Activated T-helper 2 cell treated with anti-CD3 and anti-CD28 coated beads, Interferon-gamma antibody, Interleukin-2, Interleukin-4, amounts not matched to agents 10 μg/mL and 5 μg/mL and 100 μg/mL, durations not matched to agents 14 hours and 24 hours and 36 hours (primary cell): ENCODE measurements around the gene SLC38A1. TPM values are rescaled to one million over a fixed set of nuclear protein-coding genes. Genes with fewer than 3 reads are reported as not detected.

Experiments used
- DNase-seq: peaks from one replicate; pipeline ENCODE4 v3.0.0; 2021; ENCODE audit warnings: low spot score
- H3K27ac Mint-ChIP-seq: one replicate; pipeline ENCODE4 v1.8.0; 2021; ENCODE audit warnings: mixed read lengths
- H3K27me3 Mint-ChIP-seq: one replicate; pipeline ENCODE4 v1.8.0; 2021; ENCODE audit warnings: low read depth, mixed read lengths
- H3K36me3 Mint-ChIP-seq: one replicate; pipeline ENCODE4 v1.8.0; 2021; ENCODE audit warnings: low read depth, mixed read lengths
- H3K4me1 Mint-ChIP-seq: one replicate; pipeline ENCODE4 v1.8.0; 2021; ENCODE audit warnings: low read depth, mixed read lengths
- H3K4me3 Mint-ChIP-seq: one replicate; pipeline ENCODE4 v1.8.0; 2021; ENCODE audit warnings: low read depth, mild to moderate bottlenecking, moderate library complexity, mixed read lengths
- H3K9me3 Mint-ChIP-seq: one replicate; pipeline ENCODE4 v1.8.0; 2021; ENCODE audit warnings: mixed read lengths
- intact Hi-C: fragments of 100-400 bp; cut with micrococcal nuclease; formaldehyde crosslinking; loops from one replicate; pipeline ENCODE4 v1.15.1; 2023
- total RNA-seq: library from RNA; stranded (reverse); gene quantifications from 2 replicates; pipeline ENCODE4 v1.2.3, GENCODE V29; 2022

Gene SLC38A1
- total RNA-seq, 1 donor from 2014 or later = 152 TPM

DNA sequence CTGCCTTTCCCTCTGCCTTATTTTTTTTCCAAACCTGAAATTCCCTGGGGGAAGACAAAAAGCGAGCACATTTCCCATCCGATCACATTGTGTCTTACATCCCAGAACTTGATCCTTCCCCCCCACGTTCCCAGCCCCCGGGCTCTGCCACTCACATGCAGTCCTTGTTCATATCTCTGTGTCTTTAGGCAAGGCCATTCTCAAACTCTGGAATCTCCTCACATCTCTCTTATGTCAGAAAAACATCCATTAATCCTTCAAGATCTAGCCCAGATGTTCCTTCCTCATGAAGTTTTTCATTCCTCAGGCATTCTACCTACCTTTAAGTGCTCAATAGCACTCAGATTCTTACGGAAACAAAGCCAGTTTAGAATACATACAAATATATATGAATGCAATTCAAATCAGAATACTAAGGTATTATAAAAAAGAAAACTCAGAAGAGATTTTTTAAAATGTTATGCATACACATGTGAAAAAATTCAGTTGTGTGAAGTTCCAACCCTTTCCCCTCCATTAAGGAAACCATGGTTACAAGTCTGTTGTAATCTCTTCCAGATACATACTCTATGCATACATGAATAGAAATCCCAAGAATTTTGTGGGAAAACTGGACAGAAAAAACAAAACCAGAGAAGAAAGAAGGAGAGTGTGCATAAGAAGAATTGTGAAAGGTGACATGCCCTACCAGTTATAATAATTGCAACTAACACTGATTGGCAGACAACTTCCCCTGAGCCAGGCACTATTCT, 120.3 kb downstream of the SLC38A1 start:
- H3K4me1 Mint-ChIP-seq = no peaks in the 10 kb centered on the region
- no peak overlapping the region for H3K4me3 Mint-ChIP-seq
- H3K9me3 Mint-ChIP-seq = no peaks in the 10 kb centered on the region
- no peak for DNase-seq
- H3K27ac Mint-ChIP-seq = no peak overlapping the region
- H3K36me3 Mint-ChIP-seq = no peaks in the 10 kb centered on the region
- H3K27me3 Mint-ChIP-seq = peaks cover 41% of the 10 kb centered on the region
- intact Hi-C loops = no loop called here

GRCh38 chr12:46147144-46147543, 121.7 kb downstream of the SLC38A1 start:
- Mint-ChIP-seq H3K4me3 (no peak overlapping the region), H3K27me3 (peaks cover 44% of the 10 kb centered on the region), H3K36me3 (no peaks in the 10 kb centered on the region), H3K9me3 (no peaks in the 10 kb centered on the region), H3K27ac (no peak overlapping the region), H3K4me1 (no peaks in the 10 kb centered on the region)
- no peak for DNase-seq
- intact Hi-C loops = no loop called here

- no peak for DNase-seq
- Mint-ChIP-seq H3K4me1 (no peaks in the 10 kb centered on the region), H3K27ac (no peak overlapping the region), H3K36me3 (no peaks in the 10 kb centered on the region), H3K27me3 (peaks cover 52% of the 10 kb centered on the region), H3K9me3 (no peaks in the 10 kb centered on the region), H3K4me3 (no peak overlapping the region)
- intact Hi-C loops = no loop called here
These were observed 123.0 kb downstream of the SLC38A1 start for GRCh38 chr12:46145881-46146280.

DNA sequence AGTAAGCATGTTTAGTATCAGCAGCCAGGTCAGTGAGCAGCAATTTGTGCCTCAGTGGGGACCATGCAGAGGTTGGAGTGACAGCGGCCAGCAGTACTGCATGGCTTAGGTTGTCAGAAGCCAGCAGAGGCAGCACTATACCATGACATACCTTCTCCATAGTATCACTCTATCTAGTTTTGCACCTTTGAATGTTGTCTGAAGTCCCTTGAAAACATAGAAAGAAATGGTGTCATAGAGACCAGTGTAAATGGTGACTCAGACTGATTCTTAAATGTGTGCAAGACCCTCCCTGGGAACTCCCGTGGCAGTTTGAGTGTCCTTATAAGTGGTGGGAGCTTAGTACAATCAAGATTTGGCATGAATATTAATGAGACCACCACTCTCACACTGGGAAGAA, 124.4 kb downstream of the SLC38A1 start:
- no peak overlapping the region for H3K4me3 Mint-ChIP-seq
- intact Hi-C loops = no loop called here
- no peaks in the 10 kb centered on the region for H3K9me3 Mint-ChIP-seq
- no peak for DNase-seq
- H3K27me3 Mint-ChIP-seq = peaks cover 59% of the 10 kb centered on the region
- no peak overlapping the region for H3K27ac Mint-ChIP-seq
- no peaks in the 10 kb centered on the region for H3K36me3 Mint-ChIP-seq
- no peaks in the 10 kb centered on the region for H3K4me1 Mint-ChIP-seq

- peaks cover 47% of the 10 kb centered on the region for H3K27me3 Mint-ChIP-seq
These were observed 132.6 kb downstream of the SLC38A1 start for GRCh38 chr12:46136249-46136648.

DNA sequence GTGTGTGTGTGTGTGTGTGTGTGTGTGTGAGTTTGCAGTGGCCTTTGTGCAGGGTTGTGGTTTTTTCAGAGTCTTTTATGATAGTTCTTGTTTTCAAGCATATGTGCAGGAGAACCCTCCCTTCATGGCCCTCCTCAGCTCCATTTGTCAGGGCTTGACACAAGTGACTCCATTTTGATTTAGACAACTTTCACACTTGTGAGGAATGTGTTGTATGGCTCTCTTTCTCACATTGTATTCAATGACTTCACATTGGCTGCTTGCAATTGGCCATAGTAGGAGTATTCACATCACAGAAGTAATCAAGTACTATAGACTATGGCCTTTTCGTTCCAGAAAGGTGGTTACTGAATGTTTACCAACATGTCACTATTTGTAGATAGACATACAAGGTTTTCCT, 133.1 kb downstream of the SLC38A1 start:
- Mint-ChIP-seq H3K27ac (no peak overlapping the region), H3K9me3 (no peaks in the 10 kb centered on the region), H3K4me3 (no peak overlapping the region), H3K4me1 (no peaks in the 10 kb centered on the region), H3K36me3 (no peaks in the 10 kb centered on the region), H3K27me3 (peaks cover 44% of the 10 kb centered on the region)
- intact Hi-C loops = no loop called here
- no peak for DNase-seq

More at GRCh38 chr12:46136249-46136648, 132.6 kb downstream of the SLC38A1 start:
- no peak overlapping the region for H3K4me3 Mint-ChIP-seq
- no peak for DNase-seq
- H3K4me1 Mint-ChIP-seq = no peaks in the 10 kb centered on the region
- H3K36me3 Mint-ChIP-seq = no peaks in the 10 kb centered on the region
- no peaks in the 10 kb centered on the region for H3K9me3 Mint-ChIP-seq
- no peak overlapping the region for H3K27ac Mint-ChIP-seq
- intact Hi-C loops = no loop called here

- H3K9me3 Mint-ChIP-seq = no peaks in the 10 kb centered on the region
- no peak overlapping the region for H3K4me3 Mint-ChIP-seq
- intact Hi-C loops = no loop called here
- no peaks in the 10 kb centered on the region for H3K4me1 Mint-ChIP-seq
- no peak overlapping the region for H3K27ac Mint-ChIP-seq
- DNase-seq = no peak
- H3K36me3 Mint-ChIP-seq = no peaks in the 10 kb centered on the region
- peaks cover 36% of the 10 kb centered on the region for H3K27me3 Mint-ChIP-seq
These were observed 134.0 kb downstream of the SLC38A1 start for GRCh38 chr12:46134852-46135251.

GRCh38 chr12:46134205-46134811, 134.5 kb downstream of the SLC38A1 start:
- intact Hi-C loops = no loop called here
- Mint-ChIP-seq H3K27ac (no peak overlapping the region), H3K27me3 (peaks cover 33% of the 10 kb centered on the region), H3K4me1 (no peaks in the 10 kb centered on the region), H3K4me3 (no peak overlapping the region), H3K36me3 (no peaks in the 10 kb centered on the region), H3K9me3 (no peaks in the 10 kb centered on the region)
- no peak for DNase-seq

DNA sequence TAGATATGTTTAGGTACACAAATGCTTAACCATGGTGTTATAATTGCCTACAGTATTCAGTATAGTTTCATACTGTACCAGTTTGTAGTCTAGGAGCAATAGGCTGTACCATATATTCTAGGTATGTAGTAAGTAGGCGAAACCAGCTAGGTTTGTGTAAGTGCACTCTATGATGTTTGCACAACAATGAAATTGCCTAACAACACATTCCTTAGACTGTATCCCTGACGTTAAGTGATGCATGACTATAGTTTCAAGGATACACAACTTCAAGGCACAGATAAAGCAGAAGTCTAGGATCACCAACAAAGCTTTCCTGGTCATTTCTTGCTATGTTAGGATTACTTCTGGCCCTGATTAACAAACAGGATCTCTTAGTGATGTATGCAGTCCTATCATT, 135.1 kb downstream of the SLC38A1 start:
- Mint-ChIP-seq H3K36me3 (no peaks in the 10 kb centered on the region), H3K9me3 (no peaks in the 10 kb centered on the region), H3K4me1 (no peaks in the 10 kb centered on the region), H3K27me3 (peaks cover 34% of the 10 kb centered on the region), H3K27ac (no peak overlapping the region), H3K4me3 (no peak overlapping the region)
- no peak for DNase-seq
- intact Hi-C loops = no loop called here

Other genes with a start within 250 kb of the SLC38A1 start
- 141 and 143 TPM in 2 replicates for gene SLC38A2, start 103.7 kb upstream of the SLC38A1 start, total RNA-seq